GM12891 (cell line): ENCODE data around the gene ZDHHC24.

Experiments used
- POLR2A ChIP-seq: IDR thresholded peaks from 2 replicates; pipeline ENCODE4 v1.6.1; 2011; ENCODE audit warnings: low read depth, low read length, control low read depth
- POLR2AphosphoS5 ChIP-seq: IDR thresholded peaks from 2 replicates; pipeline ENCODE4 v1.6.1; 2011; ENCODE audit warnings: low read depth, low read length, control low read depth
- TAF1 ChIP-seq: IDR thresholded peaks from 2 replicates; pipeline ENCODE4 v1.6.1; 2011; ENCODE audit warnings: low read depth, low read length, control low read depth

GRCh38 chr11:66557733-66558326 is 12.0 kb upstream of the ZDHHC24 start:
- TF ChIP-seq POLR2A: no peak
- no peak for TF ChIP-seq POLR2AphosphoS5
- no peak for TF ChIP-seq TAF1
